ENCODE measurements around the gene TROAP.
A peak's percentile ranks its signal among the peaks of the same experiment; 100 is the strongest.
"Not testable (repeated sequence)": the region's sequence is repeated elsewhere in the genome, so short reads cannot be mapped to it uniquely, and the experiment has no call there.

TROAP gene, protein sequence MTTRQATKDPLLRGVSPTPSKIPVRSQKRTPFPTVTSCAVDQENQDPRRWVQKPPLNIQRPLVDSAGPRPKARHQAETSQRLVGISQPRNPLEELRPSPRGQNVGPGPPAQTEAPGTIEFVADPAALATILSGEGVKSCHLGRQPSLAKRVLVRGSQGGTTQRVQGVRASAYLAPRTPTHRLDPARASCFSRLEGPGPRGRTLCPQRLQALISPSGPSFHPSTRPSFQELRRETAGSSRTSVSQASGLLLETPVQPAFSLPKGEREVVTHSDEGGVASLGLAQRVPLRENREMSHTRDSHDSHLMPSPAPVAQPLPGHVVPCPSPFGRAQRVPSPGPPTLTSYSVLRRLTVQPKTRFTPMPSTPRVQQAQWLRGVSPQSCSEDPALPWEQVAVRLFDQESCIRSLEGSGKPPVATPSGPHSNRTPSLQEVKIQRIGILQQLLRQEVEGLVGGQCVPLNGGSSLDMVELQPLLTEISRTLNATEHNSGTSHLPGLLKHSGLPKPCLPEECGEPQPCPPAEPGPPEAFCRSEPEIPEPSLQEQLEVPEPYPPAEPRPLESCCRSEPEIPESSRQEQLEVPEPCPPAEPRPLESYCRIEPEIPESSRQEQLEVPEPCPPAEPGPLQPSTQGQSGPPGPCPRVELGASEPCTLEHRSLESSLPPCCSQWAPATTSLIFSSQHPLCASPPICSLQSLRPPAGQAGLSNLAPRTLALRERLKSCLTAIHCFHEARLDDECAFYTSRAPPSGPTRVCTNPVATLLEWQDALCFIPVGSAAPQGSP

DNA sequence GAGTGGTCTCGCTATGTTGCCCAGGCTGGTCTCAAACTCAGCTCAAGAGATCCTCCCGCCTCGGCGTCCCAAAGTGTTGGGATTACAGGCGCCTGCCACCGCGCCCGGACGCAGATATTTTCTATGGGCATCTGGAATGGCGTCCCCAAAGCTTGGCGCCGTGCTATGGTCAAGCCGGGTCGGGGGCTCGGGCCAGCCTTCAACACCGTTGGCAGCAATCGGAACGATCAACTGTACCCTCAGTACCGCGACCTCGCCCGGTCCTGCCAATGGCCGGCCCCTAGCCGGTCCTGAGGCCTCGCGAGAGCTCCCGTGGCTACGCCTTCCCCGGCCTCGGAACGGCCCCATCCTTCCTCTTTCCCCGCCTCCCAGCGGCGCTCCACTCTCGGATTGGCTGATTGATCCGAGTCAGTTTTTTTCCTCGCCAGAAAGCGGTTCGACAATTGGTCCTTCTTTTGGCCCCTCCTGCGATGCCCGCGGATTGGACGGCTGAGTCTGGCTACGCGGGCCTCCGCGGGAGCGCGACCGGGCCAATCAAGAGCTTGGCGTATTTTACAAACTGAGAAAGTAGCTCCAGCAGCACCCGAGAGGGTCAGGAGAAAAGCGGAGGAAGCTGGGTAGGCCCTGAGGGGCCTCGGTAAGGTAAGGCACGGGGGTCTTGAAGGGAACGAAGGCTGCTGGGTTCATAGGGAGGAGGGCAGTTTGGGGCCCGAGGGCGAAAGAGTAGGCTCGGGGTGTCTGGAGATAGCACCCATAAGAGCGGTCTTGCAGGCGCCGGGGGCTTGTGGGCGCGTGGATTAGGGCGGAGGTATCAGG lies at the start of gene TROAP:
TROAP (plus strand) TSS at position 548 of the 816 bp plus-strand sequence. CDS start 354 bp downstream, outside the sequence.
- Histone ChIP-seq H3K27me3 (ENCODE audit: control insufficient read depth, insufficient read depth, low read length) (no peaks in the 10 kb centered on the region), H3K4me1 (ENCODE audit: control insufficient read depth, insufficient read depth, low read length) (peaks cover 7% of the 10 kb centered on the region), H3K9me3 (ENCODE audit: control insufficient read depth, low read length) (no peaks in the 10 kb centered on the region), H3K36me3 (ENCODE audit: control insufficient read depth, insufficient read depth, low read length) (no peaks in the 10 kb centered on the region), H3K9ac (ENCODE audit: low read length) (peak within 1 kb of the TSS; percentile 74), H3K4me3 (ENCODE audit: low read length) (peak within 1 kb of the TSS; percentile 37)

DNA sequence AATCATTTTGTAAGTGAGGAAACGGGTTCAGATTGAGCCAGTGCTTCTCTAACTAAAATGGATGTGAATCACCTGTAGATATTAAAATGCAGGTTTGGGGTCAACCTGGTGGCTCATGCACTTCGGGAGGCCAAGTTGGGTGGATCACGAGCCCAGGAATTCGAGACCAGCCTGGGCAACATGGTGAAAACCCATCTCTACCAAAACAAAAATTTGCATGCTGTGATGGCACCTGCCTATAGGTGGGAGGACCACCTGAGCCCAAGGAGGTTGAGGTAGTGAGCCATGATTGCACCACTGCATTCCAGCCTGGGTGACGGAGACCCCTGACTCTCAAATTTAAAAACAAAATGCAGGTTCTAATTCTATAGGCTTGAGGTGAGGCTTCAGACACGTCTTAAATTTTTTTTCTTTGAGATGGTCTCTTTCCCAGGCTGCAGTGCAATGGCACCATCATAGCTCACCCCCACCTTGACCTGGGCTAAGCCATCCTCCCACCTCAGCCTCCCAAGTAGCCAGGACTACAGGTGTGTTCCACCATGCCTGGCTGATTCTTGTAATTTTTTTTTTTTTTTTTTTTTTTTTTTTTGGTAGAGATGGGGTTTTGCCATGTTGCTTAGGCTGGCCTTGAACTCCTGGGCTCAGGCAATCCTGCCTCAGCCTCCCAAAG lies 49.2 kb upstream of the TROAP start:
- Histone ChIP-seq H3K9me3 (ENCODE audit: control insufficient read depth, low read length) (no peaks in the 10 kb centered on the region), H3K36me3 (ENCODE audit: control insufficient read depth, insufficient read depth, low read length) (no peaks in the 10 kb centered on the region), H3K27me3 (ENCODE audit: control insufficient read depth, insufficient read depth, low read length) (no peaks in the 10 kb centered on the region), H3K4me1 (ENCODE audit: control insufficient read depth, insufficient read depth, low read length) (no peaks in the 10 kb centered on the region), H3K9ac (ENCODE audit: low read length) (no peak overlapping the region), H3K4me3 (ENCODE audit: low read length) (no peak overlapping the region)

DNA sequence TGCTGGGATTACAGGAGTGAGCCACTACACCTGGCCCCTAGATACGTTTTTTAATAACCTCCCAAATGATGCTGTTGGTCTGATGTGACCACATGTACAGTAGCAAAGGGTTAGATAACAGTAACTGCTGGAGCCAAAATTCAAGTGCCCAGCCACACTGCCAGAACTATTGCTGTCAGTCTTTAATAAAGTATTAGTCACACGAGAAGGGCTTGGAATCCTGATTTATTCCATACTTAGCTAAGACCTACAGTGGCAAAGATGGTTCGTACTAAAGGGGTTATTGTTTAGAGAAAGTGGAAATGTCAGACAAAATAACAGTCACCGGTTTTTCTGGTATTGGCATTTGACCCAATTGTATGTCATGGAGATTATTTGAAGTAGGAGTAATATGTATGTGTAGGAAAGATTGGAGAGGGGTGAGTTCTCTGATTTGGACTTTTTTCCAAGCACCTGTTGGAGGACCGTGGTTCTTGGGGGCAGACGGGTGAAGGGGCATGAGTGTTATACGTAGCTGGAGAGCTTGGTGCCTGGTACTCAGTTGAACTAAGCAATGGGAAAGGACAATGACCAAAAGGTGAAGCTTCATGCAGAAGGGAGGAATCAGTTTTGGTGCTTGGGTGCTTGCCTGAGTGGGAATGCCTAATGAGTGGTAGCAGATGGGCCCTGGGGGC lies 48.5 kb upstream of the TROAP start:
- Histone ChIP-seq H3K9me3 (ENCODE audit: control insufficient read depth, low read length) (no peaks in the 10 kb centered on the region), H3K4me1 (ENCODE audit: control insufficient read depth, insufficient read depth, low read length) (no peaks in the 10 kb centered on the region), H3K9ac (ENCODE audit: low read length) (no peak overlapping the region), H3K36me3 (ENCODE audit: control insufficient read depth, insufficient read depth, low read length) (no peaks in the 10 kb centered on the region), H3K4me3 (ENCODE audit: low read length) (no peak overlapping the region), H3K27me3 (ENCODE audit: control insufficient read depth, insufficient read depth, low read length) (no peaks in the 10 kb centered on the region)

DNA sequence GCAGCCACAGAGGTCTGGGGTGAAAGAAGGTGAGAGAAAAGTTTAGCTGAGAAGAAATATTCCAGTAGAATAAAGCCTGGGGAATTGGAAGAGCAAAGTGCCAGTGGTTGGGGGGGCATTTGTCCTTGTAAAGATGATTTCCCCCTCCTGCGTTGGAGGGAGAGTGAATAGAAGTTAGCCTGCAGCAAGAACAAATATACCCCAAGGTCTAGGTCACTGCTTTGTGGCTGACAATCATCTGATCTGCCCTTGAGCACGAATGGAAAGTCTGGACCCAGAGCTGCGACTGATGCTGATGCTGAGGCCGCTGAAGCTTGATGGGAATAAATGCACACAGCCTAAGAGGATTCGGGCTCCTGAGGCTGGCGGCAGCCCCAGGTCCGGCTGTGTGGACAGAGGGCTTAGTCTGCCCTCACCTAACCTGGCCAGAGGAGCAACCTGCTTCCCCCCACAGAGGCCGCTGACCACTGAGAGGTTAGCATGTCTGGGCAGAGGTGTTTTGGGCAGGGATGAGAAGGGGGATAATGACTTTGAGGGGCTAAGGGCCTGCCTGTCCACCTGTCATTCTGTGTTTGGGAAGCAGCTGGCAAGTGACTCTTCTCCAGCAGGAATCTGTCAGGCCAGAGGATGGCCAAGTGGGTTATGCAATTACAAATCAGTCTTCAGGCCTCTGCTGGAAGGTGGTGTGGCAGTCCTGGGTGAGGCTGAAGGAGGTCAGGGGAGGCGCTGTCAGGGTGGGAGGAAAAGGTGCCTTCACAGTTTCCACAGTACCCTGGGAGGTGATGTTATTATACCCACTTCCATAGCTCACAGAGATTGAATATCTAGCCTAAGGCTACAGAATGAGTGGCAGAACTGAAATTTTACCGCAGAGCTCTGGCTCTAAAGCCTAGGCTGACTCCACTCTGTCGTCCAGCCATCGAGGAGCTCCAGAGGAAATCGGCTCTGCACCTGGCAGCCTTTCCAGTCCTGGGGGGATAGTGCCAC lies 46.5 kb upstream of the TROAP start:
- Histone ChIP-seq H3K4me1 (ENCODE audit: control insufficient read depth, insufficient read depth, low read length) (no peaks in the 10 kb centered on the region), H3K4me3 (ENCODE audit: low read length) (no peak overlapping the region)

DNA sequence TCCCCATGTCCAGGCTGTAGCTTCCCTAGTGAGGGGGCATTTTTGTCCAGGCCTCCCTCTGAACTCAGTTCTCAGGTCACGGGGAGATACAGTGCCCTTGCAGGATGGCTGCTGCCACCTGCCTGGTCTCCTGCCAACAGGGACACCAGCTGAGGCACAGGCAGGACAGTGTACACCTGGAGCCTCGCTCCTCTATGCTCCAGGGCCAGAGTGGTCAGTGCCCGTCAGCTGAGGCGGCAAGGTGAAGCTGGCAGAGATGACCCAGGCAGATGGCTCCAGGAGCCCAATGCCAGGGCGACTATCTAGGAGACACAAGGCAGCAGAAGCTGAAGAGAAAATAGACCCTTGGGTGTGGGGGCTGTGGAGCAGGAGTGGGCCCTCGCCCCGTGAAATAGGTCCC lies 45.6 kb upstream of the TROAP start:
- Histone ChIP-seq H3K9ac (ENCODE audit: low read length) (no peak overlapping the region), H3K4me3 (ENCODE audit: low read length) (no peak overlapping the region), H3K9me3 (ENCODE audit: control insufficient read depth, low read length) (no peaks in the 10 kb centered on the region), H3K27me3 (ENCODE audit: control insufficient read depth, insufficient read depth, low read length) (no peaks in the 10 kb centered on the region), H3K36me3 (ENCODE audit: control insufficient read depth, insufficient read depth, low read length) (no peaks in the 10 kb centered on the region), H3K4me1 (ENCODE audit: control insufficient read depth, insufficient read depth, low read length) (no peaks in the 10 kb centered on the region)

More for the DNA sequence above, 46.5 kb upstream of the TROAP start:
- Histone ChIP-seq H3K9me3 (ENCODE audit: control insufficient read depth, low read length) (no peaks in the 10 kb centered on the region), H3K36me3 (ENCODE audit: control insufficient read depth, insufficient read depth, low read length) (no peaks in the 10 kb centered on the region), H3K9ac (ENCODE audit: low read length) (no peak overlapping the region), H3K27me3 (ENCODE audit: control insufficient read depth, insufficient read depth, low read length) (no peaks in the 10 kb centered on the region)

DNA sequence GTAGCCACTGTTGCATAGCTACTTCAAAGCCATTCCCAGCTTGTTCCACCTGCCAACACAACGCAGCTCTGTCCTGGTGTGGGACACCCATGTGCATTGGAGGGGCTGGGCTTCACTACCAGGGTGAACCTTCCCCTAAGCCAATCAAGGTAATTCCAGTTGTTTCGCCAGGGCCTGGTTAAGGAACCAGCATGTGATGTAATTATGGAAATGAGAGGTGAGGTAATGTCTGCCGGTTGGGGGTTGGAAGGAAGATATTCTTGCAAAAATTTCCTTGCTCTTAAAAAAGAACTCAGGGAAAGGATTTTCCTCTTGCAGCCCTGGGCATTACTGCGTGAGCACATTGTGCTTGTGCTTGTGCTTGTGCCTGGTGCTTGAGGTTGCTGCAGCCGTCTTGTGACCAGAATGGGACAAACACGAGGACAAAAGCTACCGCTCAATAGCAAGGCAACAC lies 43.3 kb upstream of the TROAP start:
- Histone ChIP-seq H3K36me3 (ENCODE audit: control insufficient read depth, insufficient read depth, low read length) (no peaks in the 10 kb centered on the region), H3K4me3 (ENCODE audit: low read length) (no peak overlapping the region), H3K9ac (ENCODE audit: low read length) (no peak overlapping the region), H3K9me3 (ENCODE audit: control insufficient read depth, low read length) (no peaks in the 10 kb centered on the region), H3K27me3 (ENCODE audit: control insufficient read depth, insufficient read depth, low read length) (no peaks in the 10 kb centered on the region), H3K4me1 (ENCODE audit: control insufficient read depth, insufficient read depth, low read length) (no peaks in the 10 kb centered on the region)

DNA sequence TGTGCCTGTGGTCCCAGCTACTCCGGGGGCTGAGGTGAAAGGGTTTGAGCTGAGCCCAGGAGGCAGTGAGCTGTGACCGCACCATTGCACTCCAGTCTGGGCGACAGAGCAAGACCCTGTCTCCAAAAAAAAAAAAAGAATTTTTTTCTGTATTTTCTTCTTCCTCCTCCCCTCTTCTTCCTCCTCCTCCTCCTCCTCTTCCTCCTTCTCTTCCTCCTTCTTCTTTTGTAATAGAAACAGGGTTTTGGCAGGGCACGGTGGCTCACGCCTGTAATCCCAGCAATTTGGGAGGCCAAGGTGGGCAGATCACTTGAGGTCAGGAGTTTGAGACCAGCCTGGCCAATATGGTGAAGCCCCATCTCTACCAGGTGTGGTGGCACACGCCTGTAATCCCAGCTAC lies 42.5 kb upstream of the TROAP start:
- not testable (repeated sequence) for H3K4me1 ChIP-seq (ENCODE audit: control insufficient read depth, insufficient read depth, low read length); H3K9me3 ChIP-seq (ENCODE audit: control insufficient read depth, low read length)

DNA sequence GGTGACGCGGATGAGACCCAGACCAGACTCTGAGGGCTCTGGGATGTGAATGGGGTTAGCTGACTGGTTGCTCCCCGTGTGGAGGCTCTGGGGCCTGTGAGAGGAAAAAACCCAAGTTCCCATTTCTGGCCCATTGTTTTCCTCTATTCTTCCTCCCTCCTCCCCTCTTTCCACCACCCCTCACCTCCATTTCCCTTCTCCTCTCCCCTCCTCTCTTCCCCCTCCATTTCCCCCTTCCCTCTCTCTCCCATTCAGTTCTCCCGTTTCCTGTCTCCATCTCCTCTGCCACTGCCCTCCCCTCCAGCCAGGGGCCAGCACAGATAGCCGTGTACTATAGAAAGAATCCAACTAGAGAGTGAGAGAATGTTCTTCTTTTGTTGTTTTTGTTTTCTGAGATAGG lies 40.8 kb upstream of the TROAP start:
- no peaks in the 10 kb centered on the region for H3K4me1 ChIP-seq (ENCODE audit: control insufficient read depth, insufficient read depth, low read length)
- H3K27me3 ChIP-seq (ENCODE audit: control insufficient read depth, insufficient read depth, low read length): no peaks in the 10 kb centered on the region
- no peaks in the 10 kb centered on the region for H3K36me3 ChIP-seq (ENCODE audit: control insufficient read depth, insufficient read depth, low read length)
- H3K4me3 ChIP-seq (ENCODE audit: low read length): no peak overlapping the region
- H3K9ac ChIP-seq (ENCODE audit: low read length): no peak overlapping the region
- H3K9me3 ChIP-seq (ENCODE audit: control insufficient read depth, low read length): no peaks in the 10 kb centered on the region

More for the DNA sequence above, 42.5 kb upstream of the TROAP start:
- H3K4me3 ChIP-seq (ENCODE audit: low read length); H3K36me3 ChIP-seq (ENCODE audit: control insufficient read depth, insufficient read depth, low read length); H3K27me3 ChIP-seq (ENCODE audit: control insufficient read depth, insufficient read depth, low read length); H3K9ac ChIP-seq (ENCODE audit: low read length): not testable (repeated sequence)

DNA sequence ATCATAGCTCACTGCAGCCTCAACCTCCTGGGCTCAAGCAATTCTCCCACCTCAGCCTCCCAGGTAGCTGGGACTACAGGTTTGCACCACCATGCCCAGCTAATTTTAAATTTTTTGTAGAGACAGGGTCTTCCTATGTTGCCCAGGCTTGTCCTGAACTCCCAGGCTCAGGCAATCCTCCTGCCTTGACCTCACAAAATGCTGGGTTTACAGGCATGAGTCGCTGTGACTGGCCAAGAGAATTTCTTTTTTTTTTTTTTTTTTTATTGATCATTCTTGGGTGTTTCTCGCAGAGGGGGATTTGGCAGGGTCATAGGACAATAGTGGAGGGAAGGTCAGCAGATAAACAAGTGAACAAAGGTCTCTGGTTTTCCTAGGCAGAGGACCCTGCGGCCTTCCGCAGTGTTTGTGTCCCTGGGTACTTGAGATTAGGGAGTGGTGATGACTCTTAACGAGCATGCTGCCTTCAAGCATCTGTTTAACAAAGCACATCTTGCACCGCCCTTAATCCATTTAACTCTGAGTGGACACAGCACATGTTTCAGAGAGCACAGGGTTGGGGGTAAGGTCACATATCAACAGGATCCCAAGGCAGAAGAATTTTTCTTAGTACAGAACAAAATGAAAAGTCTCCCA lies 40.2 kb upstream of the TROAP start:
- H3K4me1 ChIP-seq (ENCODE audit: control insufficient read depth, insufficient read depth, low read length): not testable (repeated sequence)

More for the DNA sequence above, 40.2 kb upstream of the TROAP start:
- H3K4me3 ChIP-seq (ENCODE audit: low read length); H3K27me3 ChIP-seq (ENCODE audit: control insufficient read depth, insufficient read depth, low read length); H3K9ac ChIP-seq (ENCODE audit: low read length); H3K36me3 ChIP-seq (ENCODE audit: control insufficient read depth, insufficient read depth, low read length); H3K9me3 ChIP-seq (ENCODE audit: control insufficient read depth, low read length): not testable (repeated sequence)

All from mucosa of stomach (tissue), 1 donor.